HepG2 (cell line): ENCODE measurements around the gene GBP3. TPM values are rescaled to one million over a fixed set of nuclear protein-coding genes. Genes with fewer than 3 reads are reported as not detected.
A peak's percentile ranks its signal among the peaks of the same experiment; 100 is the strongest.

ENCODE experiments used
- ATAC-seq: fragments of 200-7000 bp; cut with Tn5 transposase; 3 replicates; pipeline ENCODE4 v1.9.1; 2020; ENCODE audit warnings: mild to moderate bottlenecking, moderate library complexity
- BruUV-seq: library from RNA; stranded (reverse); fragments of 400-500 nt; replicated peaks from 2 replicates; lab custom pipeline; 2021; lab: Mats Ljungman, UMichigan
- CTCF ChIA-PET: fragments of 300-600 bp; formaldehyde crosslinking; extraction: SDS; loops from one replicate; lab custom pipeline; 2021; ENCODE audit warnings: low total read pairs, inconsistent platforms, low intra/inter-chr PET ratio; lab: Yijun Ruan, JAX
- POLR2A ChIA-PET: fragments of 350-600 bp; sonication (Branson Sonifier 250); formaldehyde crosslinking; loops from one replicate; lab custom pipeline; 2020; ENCODE audit warnings: antibody characterized with exemption, inconsistent platforms; lab: Yijun Ruan, JAX
- DNase-seq: peaks from one replicate; pipeline ENCODE4 v3.0.0-alpha.2; 2015; ENCODE audit warnings: low spot score
- FAIRE-seq: peaks from 3 replicates; lab custom pipeline; 2011; peaks lifted over from hg19 to GRCh38; lab: Jason Lieb, UNC
- H2AFZ ChIP-seq: one replicate; pipeline ENCODE4 v1.6.1; 2011; ENCODE audit warnings: low read length, inconsistent platforms
- H3K27ac ChIP-seq: fragments of 300-600 bp; 3 replicates; pipeline ENCODE4 v1.8.0; 2011; ENCODE audit warnings: mixed run types, mild to moderate bottlenecking, mixed read lengths, low read length, inconsistent platforms; ENCODE audit not compliant: insufficient read depth; ENCODE audit errors: extremely low read length
- H3K27me3 ChIP-seq, 2 experiments: fragments of 200-600 bp in 1 of 2; 2 replicates in 1 of 2; 3 replicates in 1 of 2; pipeline versions ENCODE4 v1.6.0 to v1.8.0; 2011; ENCODE audit warnings: low read length in 2 of 2, mild to moderate bottlenecking in 2 of 2, moderate library complexity in 2 of 2, inconsistent platforms in 1 of 2; ENCODE audit not compliant: insufficient read depth in 2 of 2, control insufficient read depth in 1 of 2
- H3K36me3 ChIP-seq, 2 experiments: fragments of 200-600 bp in 1 of 2; replicated peaks in 1 of 2; 2 replicates in 1 of 2; 3 replicates in 1 of 2; pipeline versions ENCODE4 v1.5.1 to v1.8.0; 2011; ENCODE audit warnings: low read length in 2 of 2, inconsistent platforms in 1 of 2; ENCODE audit not compliant: insufficient read depth in 2 of 2, control insufficient read depth in 1 of 2
- H3K4me1 ChIP-seq: 2 replicates; pipeline ENCODE4 v1.5.1; 2012; ENCODE audit warnings: low read length, inconsistent platforms; ENCODE audit not compliant: insufficient read depth
- H3K4me2 ChIP-seq: 2 replicates; pipeline ENCODE4 v1.6.0; 2011; ENCODE audit warnings: low read depth, low read length, inconsistent platforms
- H3K4me3 ChIP-seq, 3 experiments: fragments of 200-600 bp in 1 of 3; sonication (generic), shearing (Covaris generic) in 1 of 3; replicated peaks in 1 of 3; 2 replicates each; pipeline ENCODE4 v1.5.1; 2011 to 2016; ENCODE audit warnings: low read length in 3 of 3, inconsistent platforms in 2 of 3, low read depth in 2 of 3, mild to moderate bottlenecking in 2 of 3, control low read depth in 1 of 3, mixed read lengths in 1 of 3; ENCODE audit not compliant: insufficient read depth in 1 of 3
- H3K79me2 ChIP-seq: one replicate; pipeline ENCODE4 v1.6.1; 2011; ENCODE audit warnings: low read length, inconsistent platforms; ENCODE audit not compliant: insufficient read depth
- H3K9ac ChIP-seq: 2 replicates; pipeline ENCODE4 v1.6.0; 2011; ENCODE audit warnings: mild to moderate bottlenecking, low read depth, low read length, inconsistent platforms; ENCODE audit not compliant: insufficient read depth
- H3K9me3 ChIP-seq: 2 replicates; pipeline ENCODE4 v1.5.1; 2012; ENCODE audit warnings: mild to moderate bottlenecking, low read length
- H4K20me1 ChIP-seq: 2 replicates; pipeline ENCODE4 v1.6.0; 2011; ENCODE audit warnings: inconsistent platforms, mild to moderate bottlenecking, low read length, moderate library complexity; ENCODE audit not compliant: insufficient read depth
- HBP1 ChIP-seq: IDR thresholded peaks from 2 replicates; pipeline ENCODE4 v1.6.1; 2016; ENCODE audit warnings: low read depth, control low read depth
- HMGA1 ChIP-seq: sonication (generic); formaldehyde crosslinking; conservative IDR thresholded peaks from 2 replicates; pipeline ENCODE4 v1.4.0; 2020; ENCODE audit warnings: missing genetic modification reagents
- MAZ ChIP-seq, 2 experiments: sonication (generic) in 1 of 2; formaldehyde crosslinking in 1 of 2; IDR thresholded peaks; 2 replicates each; pipeline versions ENCODE4 v1.5.0 to v1.6.1; 2012 to 2020; ENCODE audit warnings: low read depth in 2 of 2, mild to moderate bottlenecking in 2 of 2, borderline replicate concordance in 1 of 2, improper control_type of control experiment in 1 of 2, low read length in 1 of 2, missing genetic modification reagents in 1 of 2, moderate library complexity in 1 of 2
- NR1H2 ChIP-seq: sonication (generic); formaldehyde crosslinking; IDR thresholded peaks from 2 replicates; pipeline ENCODE4 v1.8.1; 2022; ENCODE audit warnings: low read depth, missing genetic modification reagents, borderline replicate concordance
- POLR2A ChIP-seq, 2 experiments: IDR thresholded peaks; 2 replicates each; pipeline ENCODE4 v1.6.1; 2011; ENCODE audit warnings: low read depth in 2 of 2, low read length in 2 of 2, mild to moderate bottlenecking in 1 of 2, moderate library complexity in 1 of 2; ENCODE audit not compliant: insufficient read depth in 1 of 2
- REST ChIP-seq, 2 experiments: IDR thresholded peaks; 2 replicates each; pipeline ENCODE4 v1.6.1; 2011 to 2012; ENCODE audit warnings: low read length in 2 of 2, borderline replicate concordance in 1 of 2, low read depth in 1 of 2, mild to moderate bottlenecking in 1 of 2, moderate library complexity in 1 of 2
- ZNF235 ChIP-seq: sonication (generic); formaldehyde crosslinking; IDR thresholded peaks from 2 replicates; pipeline ENCODE4 v1.8.1; 2023; ENCODE audit warnings: mild to moderate bottlenecking, missing genetic modification reagents, borderline replicate concordance
- ZNF557 ChIP-seq: sonication (generic); formaldehyde crosslinking; IDR thresholded peaks from 2 replicates; pipeline ENCODE4 v1.4.0; 2020; ENCODE audit warnings: missing genetic modification reagents
- ZNF781 ChIP-seq: sonication (generic); formaldehyde crosslinking; IDR thresholded peaks from 2 replicates; pipeline ENCODE4 v1.5.1; 2020; ENCODE audit warnings: borderline replicate concordance, mild to moderate bottlenecking, missing genetic modification reagents; ENCODE audit errors: not compliant biosample characterization
- ZSCAN29 ChIP-seq: sonication (generic); formaldehyde crosslinking; conservative IDR thresholded peaks from 2 replicates; pipeline ENCODE4 v1.4.0; 2020; ENCODE audit warnings: mild to moderate bottlenecking, missing genetic modification reagents
- WGBS: methylation state at CpG from one replicate; pipeline ENCODE4 v1.1.6; 2017; ENCODE audit warnings: low lambda C conversion rate; 5-methylcytosine and 5-hydroxymethylcytosine counted together
- in situ Hi-C: cut with HindIII; loops from 2 replicates; pipeline ENCODE4 v1.10.0; 2017; ENCODE audit warnings: low pct_unique_long_range_greater_than_20kb; ENCODE audit not compliant: extremely low pct_ligation_motif_present
- intact Hi-C: fragments of 100-400 bp; cut with micrococcal nuclease; formaldehyde crosslinking; loops from one replicate; pipeline ENCODE4 v1.10.0; 2022; ENCODE audit not compliant: unreplicated experiment
- polyA plus RNA-seq, 8 experiments: library from polyadenylated mRNA; depleted of rRNA in 3 of 8; stranded (reverse) in 7 of 8; unstranded in 1 of 8; fragments of >200 nt; fragmentation: Illumina TruSeq in 4 of 8; extraction: Trizol in 4 of 8; gene quantifications; 2 replicates each; pipeline versions ENCODE4 v1.2.1 to v1.2.3, GENCODE V29; 2011 to 2016; ENCODE audit warnings: low read depth in 4 of 8, missing spikeins in 1 of 8, mixed read lengths in 1 of 8; ENCODE audit not compliant: insufficient read depth in 1 of 8
- total RNA-seq, 5 experiments: library from RNA; depleted of rRNA; stranded (reverse); fragments of >200 nt; fragmentation: Illumina TruSeq; extraction: Trizol; gene quantifications; 2 replicates each; pipeline ENCODE4 v1.2.3, GENCODE V29; 2016; ENCODE audit warnings: low read depth in 1 of 5
- TF ChIP-seq, protein P1 (sequence below): sonication (generic); formaldehyde crosslinking; IDR thresholded peaks from 2 replicates; pipeline ENCODE4 v1.5.0; 2020; ENCODE audit warnings: mild to moderate bottlenecking, missing genetic modification reagents, moderate library complexity

Gene GBP3
- total and polyA plus RNA-seq, 2 of the 13 experiments (the other 11 are each of a cell fraction or from before 2014, with no cell fraction given): 0.16 to 0.46 TPM

DNA sequence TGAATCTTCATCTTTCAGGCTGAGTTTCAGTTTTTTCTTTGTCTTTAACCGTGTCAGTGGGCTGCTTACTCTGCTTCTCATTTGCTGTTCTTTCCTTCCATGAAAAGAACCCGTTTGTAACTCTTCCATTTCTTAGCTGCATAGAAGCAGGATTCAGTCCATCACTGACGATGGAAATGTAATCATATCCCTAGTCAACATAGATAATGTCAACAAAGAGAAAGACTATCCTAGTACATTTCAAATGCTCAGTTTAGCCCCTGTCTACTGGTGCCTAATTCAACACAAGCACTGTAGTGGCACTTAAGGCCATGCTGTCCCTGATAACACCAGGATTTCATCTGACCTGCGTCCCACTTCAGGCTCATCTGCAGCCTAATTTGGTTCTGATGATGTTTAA, 42.0 kb upstream of the GBP3 start:
- Histone ChIP-seq H3K4me2 (peak overlapping the region; percentile 75), H3K9ac (peak overlapping the region; percentile 46; the same call in 1 of the 2 replicates), H3K4me3 (peak overlapping the region; percentile 50 to 69 (median 54)), H3K36me3 (no peaks in the 10 kb centered on the region), H3K79me2 (no peaks in the 10 kb centered on the region), H3K4me1 (peaks cover 15% of the 10 kb centered on the region), H4K20me1 (no peaks in the 10 kb centered on the region)
- POLR2A ChIA-PET: no interaction called here
- peak; percentile 89 for ATAC-seq
- intact Hi-C loops: no loop called here
- CTCF ChIA-PET: no interaction called here
- DNase-seq: no peak
- BruUV-seq: no TSS peak
- WGBS: 2% methylated on average over 4 of the region's 4 CpGs
- TF ChIP-seq REST (IDR thresholded peaks at IDR 0.05; ENCODE audit: borderline replicate concordance in 1 of 2, low read depth in 1 of 2, low read length in 2 of 2) (no peak), ZSCAN29 (CRISPR knock-in tag) (0 out of 2 replicates have a peak, but pooled peaks have one; percentile 22), NR1H2 (CRISPR knock-in tag) (no peak)
- TF ChIP-seq, all 625 proteins: peak for 1
- Histone ChIP-seq H2AFZ (peak overlapping the region; percentile 66), H3K9me3 (no peaks in the 10 kb centered on the region), H3K27me3 (no peaks in the 10 kb centered on the region), H3K27ac (no peak overlapping the region)
- in situ Hi-C loops: no loop called here
- FAIRE-seq: peak; percentile 50

- no peaks in the 10 kb centered on the region for H3K9me3 ChIP-seq
- POLR2A ChIA-PET: no interaction called here
- WGBS: 93% methylated on average over 3 of the region's 3 CpGs
- in situ Hi-C loops (no loop called here), intact Hi-C loops (no loop called here)
- H3K27ac ChIP-seq: no peak overlapping the region
- FAIRE-seq: no peak
- H3K27me3 ChIP-seq: no peaks in the 10 kb centered on the region
- no TSS peak for BruUV-seq
- H3K79me2 ChIP-seq: no peaks in the 10 kb centered on the region
- H3K4me2 ChIP-seq: no peak overlapping the region
- H3K4me1 ChIP-seq: peaks cover 15% of the 10 kb centered on the region
- no peaks in the 10 kb centered on the region for H3K36me3 ChIP-seq
- no peak for DNase-seq
- no peak overlapping the region for H3K9ac ChIP-seq
- H2AFZ ChIP-seq: no peak overlapping the region
- no peak overlapping the region for H3K4me3 ChIP-seq
- no peak for ATAC-seq
- CTCF ChIA-PET: no interaction called here
- no peaks in the 10 kb centered on the region for H4K20me1 ChIP-seq
- TF ChIP-seq HMGA1 (CRISPR knock-in tag) (no peak), ZNF557 (CRISPR knock-in tag) (no peak), POLR2A (IDR thresholded peaks at IDR 0.05; ENCODE audit: insufficient read depth in 1 of 2, low read depth in 2 of 2, low read length in 2 of 2) (no peak), ZNF235 (CRISPR knock-in tag) (no peak), ZNF781 (CRISPR knock-in tag) (no peak), MAZ (IDR thresholded peaks at IDR 0.05; ENCODE audit: borderline replicate concordance, low read depth, low read length) (no peak), MAZ (CRISPR knock-in tag; IDR thresholded peaks at IDR 0.05; ENCODE audit: low read depth) (no peak), HBP1 (CRISPR knock-in tag) (no peak)
- TF ChIP-seq, protein P1, sequence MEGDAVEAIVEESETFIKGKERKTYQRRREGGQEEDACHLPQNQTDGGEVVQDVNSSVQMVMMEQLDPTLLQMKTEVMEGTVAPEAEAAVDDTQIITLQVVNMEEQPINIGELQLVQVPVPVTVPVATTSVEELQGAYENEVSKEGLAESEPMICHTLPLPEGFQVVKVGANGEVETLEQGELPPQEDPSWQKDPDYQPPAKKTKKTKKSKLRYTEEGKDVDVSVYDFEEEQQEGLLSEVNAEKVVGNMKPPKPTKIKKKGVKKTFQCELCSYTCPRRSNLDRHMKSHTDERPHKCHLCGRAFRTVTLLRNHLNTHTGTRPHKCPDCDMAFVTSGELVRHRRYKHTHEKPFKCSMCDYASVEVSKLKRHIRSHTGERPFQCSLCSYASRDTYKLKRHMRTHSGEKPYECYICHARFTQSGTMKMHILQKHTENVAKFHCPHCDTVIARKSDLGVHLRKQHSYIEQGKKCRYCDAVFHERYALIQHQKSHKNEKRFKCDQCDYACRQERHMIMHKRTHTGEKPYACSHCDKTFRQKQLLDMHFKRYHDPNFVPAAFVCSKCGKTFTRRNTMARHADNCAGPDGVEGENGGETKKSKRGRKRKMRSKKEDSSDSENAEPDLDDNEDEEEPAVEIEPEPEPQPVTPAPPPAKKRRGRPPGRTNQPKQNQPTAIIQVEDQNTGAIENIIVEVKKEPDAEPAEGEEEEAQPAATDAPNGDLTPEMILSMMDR (CRISPR knock-in tag): no peak
Measured at GRCh38 chr1:89063094-89063493, 40.4 kb upstream of the GBP3 start.
